A673 (cell line): ENCODE results near the gene WSCD2. TPM values are rescaled to one million over a fixed set of nuclear protein-coding genes. Genes with fewer than 3 reads are reported as not detected.

Experiments
- BruUV-seq: library from RNA; stranded (reverse); fragments of 400-500 nt; replicated peaks from 2 replicates; lab custom pipeline; 2021; lab: Mats Ljungman, UMichigan
- CTCF ChIA-PET: fragments of 300-600 bp; sonication (Branson Sonifier 250); formaldehyde crosslinking; loops from one replicate; lab custom pipeline; 2022; ENCODE audit warnings: antibody characterized with exemption; lab: Charles Lee
- POLR2A ChIA-PET: fragments of 300-600 bp; sonication (Branson Sonifier 250); formaldehyde crosslinking; loops from one replicate; lab custom pipeline; 2022; ENCODE audit warnings: antibody characterized with exemption; ENCODE audit not compliant: low non-redundant PET; lab: Charles Lee
- DNase-seq: peaks from one replicate; pipeline ENCODE4 v3.0.0-alpha.2; 2015; ENCODE audit warnings: low spot score
- H3K27ac ChIP-seq: fragments of 200-600 bp; sonication (generic); 2 replicates; pipeline ENCODE4 v1.5.1; 2016; ENCODE audit warnings: mixed run types, low read depth, mild to moderate bottlenecking, mixed read lengths, antibody characterized with exemption, low read length; ENCODE audit not compliant: poor library complexity, severe bottlenecking
- H3K27me3 ChIP-seq: fragments of 200-600 bp; sonication (generic); replicated peaks from 2 replicates; pipeline ENCODE4 v1.6.1; 2017; ENCODE audit warnings: mixed run types, low read depth, mild to moderate bottlenecking, mixed read lengths, antibody characterized with exemption, low read length; ENCODE audit not compliant: insufficient read depth, poor library complexity
- H3K36me3 ChIP-seq: fragments of 200-600 bp; sonication (generic); 2 replicates; pipeline ENCODE4 v1.6.1; 2016; ENCODE audit warnings: mixed run types, mild to moderate bottlenecking, mixed read lengths, antibody characterized with exemption, low read length; ENCODE audit not compliant: insufficient read depth, poor library complexity, severe bottlenecking
- H3K4me1 ChIP-seq: fragments of 200-600 bp; sonication (generic); 2 replicates; pipeline ENCODE4 v1.6.1; 2017; ENCODE audit warnings: mixed run types, mild to moderate bottlenecking, mixed read lengths, antibody characterized with exemption, low read length; ENCODE audit not compliant: insufficient read depth, poor library complexity, severe bottlenecking
- H3K4me3 ChIP-seq: fragments of 200-600 bp; sonication (generic); 2 replicates; pipeline ENCODE4 v1.5.1; 2016; ENCODE audit warnings: low read depth, mixed run types, mild to moderate bottlenecking, mixed read lengths, low read length; ENCODE audit not compliant: poor library complexity, severe bottlenecking
- H3K9me3 ChIP-seq: fragments of 200-600 bp; sonication (generic); 2 replicates; pipeline ENCODE4 v1.6.1; 2016; ENCODE audit warnings: mixed run types, low read depth, mild to moderate bottlenecking, mixed read lengths, antibody characterized with exemption, low read length; ENCODE audit not compliant: poor library complexity, severe bottlenecking
- EZH2 ChIP-seq: fragments of 200-600 bp; sonication (generic); IDR thresholded peaks from 2 replicates; pipeline ENCODE4 v1.6.1; 2017; ENCODE audit warnings: borderline replicate concordance, low read depth, mild to moderate bottlenecking, mixed read lengths, antibody characterized with exemption, low read length; ENCODE audit not compliant: poor library complexity, severe bottlenecking
- intact Hi-C: fragments of 100-400 bp; cut with micrococcal nuclease; formaldehyde crosslinking; loops from one replicate; pipeline ENCODE4 v1.10.0; 2022; ENCODE audit not compliant: unreplicated experiment
- total RNA-seq: library from RNA; stranded (reverse); gene quantifications from 2 replicates; pipeline ENCODE4 v1.2.3, GENCODE V29; 2021
- TF ChIP-seq, protein P1 (sequence below): fragments of 300-800, 200-600 bp; sonication (generic); conservative IDR thresholded peaks from 2 replicates; pipeline ENCODE4 v1.5.1; 2017; ENCODE audit warnings: low read depth, mild to moderate bottlenecking, antibody characterized with exemption, low read length, moderate library complexity, mixed read lengths

WSCD2 gene
- total RNA-seq, 1 experiment from 2014 or later: not detected

GRCh38 chr12:108102363-108102762, 26.7 kb upstream of the WSCD2 start:
- ChIA-PET POLR2A (no interaction called here), CTCF (interaction anchor here (0.6 kb wide), 1 partner anchor 426 kb away, joined by 5 read pairs; no protein-coding TSS in a partner anchor)
- BruUV-seq: no TSS peak
- TF ChIP-seq EZH2: no peak
- TF ChIP-seq, protein P1, sequence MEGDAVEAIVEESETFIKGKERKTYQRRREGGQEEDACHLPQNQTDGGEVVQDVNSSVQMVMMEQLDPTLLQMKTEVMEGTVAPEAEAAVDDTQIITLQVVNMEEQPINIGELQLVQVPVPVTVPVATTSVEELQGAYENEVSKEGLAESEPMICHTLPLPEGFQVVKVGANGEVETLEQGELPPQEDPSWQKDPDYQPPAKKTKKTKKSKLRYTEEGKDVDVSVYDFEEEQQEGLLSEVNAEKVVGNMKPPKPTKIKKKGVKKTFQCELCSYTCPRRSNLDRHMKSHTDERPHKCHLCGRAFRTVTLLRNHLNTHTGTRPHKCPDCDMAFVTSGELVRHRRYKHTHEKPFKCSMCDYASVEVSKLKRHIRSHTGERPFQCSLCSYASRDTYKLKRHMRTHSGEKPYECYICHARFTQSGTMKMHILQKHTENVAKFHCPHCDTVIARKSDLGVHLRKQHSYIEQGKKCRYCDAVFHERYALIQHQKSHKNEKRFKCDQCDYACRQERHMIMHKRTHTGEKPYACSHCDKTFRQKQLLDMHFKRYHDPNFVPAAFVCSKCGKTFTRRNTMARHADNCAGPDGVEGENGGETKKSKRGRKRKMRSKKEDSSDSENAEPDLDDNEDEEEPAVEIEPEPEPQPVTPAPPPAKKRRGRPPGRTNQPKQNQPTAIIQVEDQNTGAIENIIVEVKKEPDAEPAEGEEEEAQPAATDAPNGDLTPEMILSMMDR: no peak
- Histone ChIP-seq H3K27ac (no peak overlapping the region), H3K4me3 (no peak overlapping the region), H3K36me3 (no peaks in the 10 kb centered on the region), H3K4me1 (no peaks in the 10 kb centered on the region), H3K9me3 (no peaks in the 10 kb centered on the region), H3K27me3 (peaks cover 5% of the 10 kb centered on the region)
- intact Hi-C loops: no loop called here
- no peak for DNase-seq

- no peak for DNase-seq
- POLR2A ChIA-PET: no interaction called here
- Histone ChIP-seq H3K9me3 (no peaks in the 10 kb centered on the region), H3K36me3 (no peaks in the 10 kb centered on the region), H3K4me3 (no peak overlapping the region), H3K27ac (no peak overlapping the region), H3K4me1 (no peaks in the 10 kb centered on the region), H3K27me3 (peaks cover 11% of the 10 kb centered on the region)
- BruUV-seq: no TSS peak
- intact Hi-C loops: no loop called here
- TF ChIP-seq, protein P1: no peak
- no peak for TF ChIP-seq EZH2
- CTCF ChIA-PET: interaction anchor here (0.6 kb wide), 1 partner anchor 427 kb away, joined by 5 read pairs; no protein-coding TSS in a partner anchor
These were observed 26.0 kb upstream of the WSCD2 start for GRCh38 chr12:108103087-108103486.

DNA sequence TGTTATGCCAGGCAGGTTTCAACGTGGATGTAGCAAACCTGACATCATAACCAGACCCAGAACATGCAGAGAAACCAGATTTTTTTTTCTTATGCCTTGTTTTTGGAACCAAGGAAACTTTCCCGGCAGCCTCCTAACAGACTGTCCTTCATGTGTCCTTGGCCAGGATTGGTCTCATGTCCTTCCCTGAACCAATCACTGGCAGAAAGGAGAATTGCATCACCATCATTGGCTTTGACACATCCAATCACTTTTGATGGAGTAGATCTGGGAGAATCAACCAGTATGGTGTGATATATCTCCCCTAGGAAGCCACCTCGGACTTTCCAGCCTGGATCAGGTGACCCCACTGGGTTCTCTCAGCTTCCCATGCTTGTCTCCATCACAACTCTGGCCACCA, 25.6 kb upstream of the WSCD2 start:
- no peak for DNase-seq
- H3K27me3 ChIP-seq: peaks cover 11% of the 10 kb centered on the region
- no peak overlapping the region for H3K27ac ChIP-seq
- TF ChIP-seq EZH2: no peak
- TF ChIP-seq, protein P1: no peak
- no peak overlapping the region for H3K4me3 ChIP-seq
- intact Hi-C loops: no loop called here
- no peaks in the 10 kb centered on the region for H3K4me1 ChIP-seq
- no TSS peak for BruUV-seq
- ChIA-PET POLR2A (no interaction called here), CTCF (no interaction called here)
- no peaks in the 10 kb centered on the region for H3K36me3 ChIP-seq
- no peaks in the 10 kb centered on the region for H3K9me3 ChIP-seq
